ENCODE measurements around the gene DYRK4.

Gene DYRK4

GRCh38 chr12:4653691-4654090 is 91.7 kb downstream of the DYRK4 start:
- Histone ChIP-seq H3K4me2 (ENCODE audit: low read length, poor library complexity, severe bottlenecking) (no peak overlapping the region), H4K8ac (ENCODE audit: low read length) (no peak overlapping the region), H2BK5ac (ENCODE audit: low read depth, low read length, poor library complexity, severe bottlenecking) (no peak overlapping the region), H2BK15ac (ENCODE audit: low read depth, poor library complexity, severe bottlenecking) (no peak overlapping the region), H3K79me1 (replicated peaks; ENCODE audit: low read length, poor library complexity, severe bottlenecking) (peaks cover 19% of the 10 kb centered on the region), H3K27ac (ENCODE audit: low read length, poor library complexity, severe bottlenecking) (no peak overlapping the region), H3K23ac (ENCODE audit: low read length in 2 of 2) (no peak overlapping the region), H3K18ac (ENCODE audit: low read depth in 1 of 2, low read length in 2 of 2) (no peak overlapping the region), H2BK12ac (ENCODE audit: low read length in 2 of 2) (no peak overlapping the region), H2AFZ (ENCODE audit: low read depth, low read length) (no peak overlapping the region), H3K36me3 (ENCODE audit: control insufficient read depth in 1 of 2, insufficient read depth in 2 of 2, low read depth in 1 of 2, low read length in 2 of 2) (peaks cover 7 to 46% of the 10 kb centered on the region in 2 experiments), H3K9ac (ENCODE audit: low read length) (no peak overlapping the region), H3K4ac (ENCODE audit: low read depth in 1 of 2, low read length in 2 of 2) (no peak overlapping the region), H3K4me3 (ENCODE audit: insufficient read depth in 1 of 2, low read depth in 1 of 2, low read length in 2 of 2) (no peak overlapping the region), H3K14ac (ENCODE audit: low read length in 2 of 2) (no peak overlapping the region), H3K4me1 (ENCODE audit: control insufficient read depth, insufficient read depth, low read depth, low read length) (no peaks in the 10 kb centered on the region), H3K27me3 (ENCODE audit: control insufficient read depth in 1 of 2, insufficient read depth in 1 of 2, low read length in 2 of 2) (no peaks in the 10 kb centered on the region), H2BK120ac (ENCODE audit: low read depth, low read length) (no peak overlapping the region), H2AK5ac (ENCODE audit: low read length, severe bottlenecking) (no peak overlapping the region), H3K9me3 (ENCODE audit: control insufficient read depth, low read length) (no peaks in the 10 kb centered on the region), H4K91ac (ENCODE audit: low read length) (no peak overlapping the region)
- DNase-seq, result no peak
- 100% methylated on average over 1 of the region's 2 CpGs for WGBS
